Neutrophil (primary cell): Measurements from ENCODE around the gene HAO2.
"Not testable (repeated sequence)": the region's sequence is repeated elsewhere in the genome, so short reads cannot be mapped to it uniquely, and the experiment has no call there.

Experiments
- H3K27ac ChIP-seq: fragments of 200-600 bp; sonication (generic); 2 replicates; pipeline ENCODE4 v1.5.1; 2016; ENCODE audit warnings: mild to moderate bottlenecking, moderate library complexity
- H3K27me3 ChIP-seq: fragments of 200-600 bp; sonication (generic); 2 replicates; pipeline ENCODE4 v1.6.0; 2016; ENCODE audit warnings: mild to moderate bottlenecking
- H3K36me3 ChIP-seq: fragments of 200-600 bp; sonication (generic); 2 replicates; pipeline ENCODE4 v1.5.1; 2017
- H3K4me1 ChIP-seq, 2 experiments: fragments of 200-600 bp in 1 of 2; sonication (generic) in 1 of 2; 1 replicate in 1 of 2; 2 replicates in 1 of 2; pipeline versions ENCODE4 v1.5.1 to v1.6.1; 2013 to 2016; ENCODE audit warnings: low read depth in 1 of 2, low read length in 1 of 2, mild to moderate bottlenecking in 1 of 2, moderate library complexity in 1 of 2; ENCODE audit not compliant: control insufficient read depth in 1 of 2, insufficient read depth in 1 of 2
- H3K4me3 ChIP-seq, 2 experiments: fragments of 200-600 bp in 1 of 2; sonication (generic) in 1 of 2; 1 replicate in 1 of 2; 2 replicates in 1 of 2; pipeline ENCODE4 v1.5.1; 2013 to 2016; ENCODE audit warnings: low read depth in 1 of 2, low read length in 1 of 2, mild to moderate bottlenecking in 1 of 2, moderate library complexity in 1 of 2
- H3K9me3 ChIP-seq: fragments of 200-600 bp; sonication (generic); 2 replicates; pipeline ENCODE4 v1.5.1; 2016
- TF ChIP-seq, protein P1 (sequence below): fragments of 200-600 bp; sonication (generic); IDR thresholded peaks from 2 replicates; pipeline ENCODE4 v1.5.1; 2016; ENCODE audit warnings: antibody characterized with exemption

Gene HAO2

DNA sequence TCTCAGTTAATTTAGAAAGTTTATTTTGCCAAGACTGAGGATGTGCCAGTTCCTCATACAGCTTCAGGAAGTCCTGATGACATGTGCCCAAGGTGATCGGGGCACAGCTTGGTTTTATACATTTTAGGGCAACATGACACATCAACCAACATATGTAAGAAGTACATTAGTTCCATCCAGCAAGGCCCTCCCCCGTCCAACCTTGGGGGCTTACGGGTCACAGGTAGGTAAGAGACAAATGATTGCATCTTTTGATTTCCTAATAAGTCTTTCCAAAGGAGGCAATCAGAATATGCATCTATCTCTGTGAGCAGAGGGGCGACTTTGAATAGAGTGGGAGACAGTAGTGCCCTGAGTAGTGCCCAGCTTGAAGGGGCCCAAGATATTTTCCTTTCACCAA, 19.6 kb upstream of the HAO2 start:
- H3K36me3 ChIP-seq, result no peaks in the 10 kb centered on the region
- no peak overlapping the region for H3K27ac ChIP-seq
- no peaks in the 10 kb centered on the region for H3K9me3 ChIP-seq
- no peaks in the 10 kb centered on the region for H3K4me1 ChIP-seq
- no peaks in the 10 kb centered on the region for H3K27me3 ChIP-seq
- TF ChIP-seq, protein P1, sequence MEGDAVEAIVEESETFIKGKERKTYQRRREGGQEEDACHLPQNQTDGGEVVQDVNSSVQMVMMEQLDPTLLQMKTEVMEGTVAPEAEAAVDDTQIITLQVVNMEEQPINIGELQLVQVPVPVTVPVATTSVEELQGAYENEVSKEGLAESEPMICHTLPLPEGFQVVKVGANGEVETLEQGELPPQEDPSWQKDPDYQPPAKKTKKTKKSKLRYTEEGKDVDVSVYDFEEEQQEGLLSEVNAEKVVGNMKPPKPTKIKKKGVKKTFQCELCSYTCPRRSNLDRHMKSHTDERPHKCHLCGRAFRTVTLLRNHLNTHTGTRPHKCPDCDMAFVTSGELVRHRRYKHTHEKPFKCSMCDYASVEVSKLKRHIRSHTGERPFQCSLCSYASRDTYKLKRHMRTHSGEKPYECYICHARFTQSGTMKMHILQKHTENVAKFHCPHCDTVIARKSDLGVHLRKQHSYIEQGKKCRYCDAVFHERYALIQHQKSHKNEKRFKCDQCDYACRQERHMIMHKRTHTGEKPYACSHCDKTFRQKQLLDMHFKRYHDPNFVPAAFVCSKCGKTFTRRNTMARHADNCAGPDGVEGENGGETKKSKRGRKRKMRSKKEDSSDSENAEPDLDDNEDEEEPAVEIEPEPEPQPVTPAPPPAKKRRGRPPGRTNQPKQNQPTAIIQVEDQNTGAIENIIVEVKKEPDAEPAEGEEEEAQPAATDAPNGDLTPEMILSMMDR, result no peak
- H3K4me3 ChIP-seq, result no peak overlapping the region

DNA sequence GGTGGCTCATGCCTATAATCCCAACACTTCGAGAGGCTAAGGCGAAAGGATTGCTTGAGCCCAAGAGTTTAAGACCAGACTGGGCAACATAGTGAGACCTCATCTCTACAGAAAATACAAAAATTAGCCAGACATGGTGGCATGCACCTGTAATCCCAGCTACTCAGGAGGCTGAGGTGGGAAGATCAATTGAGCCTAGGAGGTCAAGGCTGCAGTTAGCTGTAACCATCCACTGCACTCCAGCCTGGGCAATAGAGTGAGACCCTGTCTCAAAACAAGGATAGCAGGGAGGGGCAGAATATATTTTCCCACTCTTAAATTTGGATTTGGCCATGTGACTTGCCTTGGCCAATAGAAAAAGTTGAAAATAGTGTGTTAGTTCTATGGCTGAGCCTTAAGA, 17.7 kb upstream of the HAO2 start:
- not testable (repeated sequence) for H3K27me3 ChIP-seq, H3K4me1 ChIP-seq, H3K9me3 ChIP-seq, H3K27ac ChIP-seq, H3K36me3 ChIP-seq, H3K4me3 ChIP-seq

DNA sequence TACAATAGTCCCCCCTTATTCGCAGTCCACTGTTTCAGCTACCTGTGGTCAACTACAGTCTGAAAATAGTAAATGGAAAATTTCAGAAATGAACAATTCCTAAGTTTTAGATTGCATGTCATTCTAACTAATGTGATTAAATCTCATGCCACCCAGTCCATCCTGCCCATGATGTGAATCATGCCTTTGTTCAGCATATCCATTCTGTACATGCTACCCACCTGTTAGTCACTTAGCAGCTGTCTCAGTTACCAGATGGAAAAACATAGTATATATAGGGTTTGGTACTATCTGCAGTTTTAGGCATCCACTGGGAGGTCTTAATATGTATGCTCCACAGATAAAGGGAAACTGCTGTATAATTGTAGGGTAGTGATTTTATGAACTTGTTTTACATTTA, 16.6 kb upstream of the HAO2 start:
- Histone ChIP-seq H3K4me1 (no peaks in the 10 kb centered on the region), H3K4me3 (no peak overlapping the region), H3K27ac (no peak overlapping the region), H3K9me3 (no peaks in the 10 kb centered on the region), H3K36me3 (no peaks in the 10 kb centered on the region), H3K27me3 (no peaks in the 10 kb centered on the region)
- TF ChIP-seq, protein P1, result no peak

DNA sequence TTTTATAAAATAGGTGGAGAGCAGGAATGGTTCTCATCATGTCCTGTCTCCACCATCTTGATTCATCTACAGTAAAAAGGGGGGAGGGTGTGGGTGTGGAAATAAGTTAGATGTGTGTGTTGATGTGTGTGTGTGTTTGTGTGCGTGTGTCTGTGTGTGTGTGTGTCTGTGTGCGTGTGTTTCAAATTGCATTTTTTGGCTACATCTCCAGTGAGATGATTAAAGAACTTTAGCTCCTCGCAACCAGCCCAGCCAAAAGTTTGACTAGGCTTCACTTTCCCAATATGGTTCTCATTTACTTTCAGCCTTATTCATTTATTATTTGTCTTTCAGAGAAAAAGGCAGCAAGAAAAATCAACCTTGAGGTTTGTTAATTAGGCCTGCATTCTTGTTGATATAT, 14.7 kb upstream of the HAO2 start:
- Histone ChIP-seq H3K27ac (no peak overlapping the region), H3K27me3 (no peaks in the 10 kb centered on the region), H3K4me3 (no peak overlapping the region), H3K4me1 (no peaks in the 10 kb centered on the region), H3K36me3 (no peaks in the 10 kb centered on the region), H3K9me3 (no peaks in the 10 kb centered on the region)
- TF ChIP-seq, protein P1, result no peak

DNA sequence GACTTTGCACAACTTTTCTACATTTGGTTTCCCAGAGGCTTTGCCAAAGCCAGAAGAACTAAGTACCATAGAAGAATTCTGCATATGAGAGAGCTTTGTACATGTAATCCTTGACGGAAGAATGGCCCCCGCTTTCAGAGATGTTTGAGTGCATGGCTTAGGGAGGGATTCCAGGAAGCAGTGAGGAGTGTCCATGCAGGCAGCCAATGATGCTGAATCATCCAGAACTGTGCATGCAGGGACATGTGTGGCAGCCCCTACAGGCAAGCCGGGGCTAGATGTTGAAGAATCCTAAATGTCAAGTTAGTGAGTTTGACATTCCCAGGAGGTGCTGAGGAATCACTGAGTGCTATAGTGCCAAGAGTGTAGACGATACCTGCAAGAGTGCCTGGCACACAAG, 9.9 kb upstream of the HAO2 start:
- Histone ChIP-seq H3K4me3 (no peak overlapping the region), H3K27me3 (no peaks in the 10 kb centered on the region), H3K36me3 (no peaks in the 10 kb centered on the region), H3K4me1 (no peaks in the 10 kb centered on the region), H3K27ac (no peak overlapping the region), H3K9me3 (no peaks in the 10 kb centered on the region)
- TF ChIP-seq, protein P1, result no peak

DNA sequence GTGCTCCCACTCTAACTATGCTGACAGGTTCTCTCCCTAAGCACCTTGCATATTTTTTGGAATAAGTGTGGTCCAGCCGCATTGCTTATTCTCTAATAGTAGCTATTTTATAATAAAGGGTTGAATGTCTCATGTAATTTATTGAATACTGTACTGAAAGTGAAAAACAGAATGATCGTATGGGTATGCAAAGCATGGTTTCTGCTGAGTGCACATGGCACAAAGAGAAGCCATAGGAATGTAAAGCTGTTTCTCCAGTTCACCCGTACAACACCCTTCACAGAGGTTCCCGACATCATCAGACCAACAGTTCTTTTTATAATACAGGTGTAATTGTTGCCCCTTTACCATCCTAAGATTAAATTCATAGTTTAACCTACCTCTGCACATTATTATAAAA, 8.9 kb upstream of the HAO2 start:
- TF ChIP-seq, protein P1, result no peak
- no peaks in the 10 kb centered on the region for H3K4me1 ChIP-seq

More for the DNA sequence above, 8.9 kb upstream of the HAO2 start:
- Histone ChIP-seq H3K4me3 (no peak overlapping the region), H3K27ac (no peak overlapping the region), H3K9me3 (no peaks in the 10 kb centered on the region), H3K36me3 (no peaks in the 10 kb centered on the region), H3K27me3 (no peaks in the 10 kb centered on the region)
